Fibroblast of upper back skin (primary cell): ENCODE data around the gene ARL4C.

Source experiments
- DNase-seq: peaks from one replicate; pipeline ENCODE4 v3.0.0-alpha.2; 2013

ARL4C gene, protein sequence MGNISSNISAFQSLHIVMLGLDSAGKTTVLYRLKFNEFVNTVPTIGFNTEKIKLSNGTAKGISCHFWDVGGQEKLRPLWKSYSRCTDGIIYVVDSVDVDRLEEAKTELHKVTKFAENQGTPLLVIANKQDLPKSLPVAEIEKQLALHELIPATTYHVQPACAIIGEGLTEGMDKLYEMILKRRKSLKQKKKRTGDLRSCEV

DNA sequence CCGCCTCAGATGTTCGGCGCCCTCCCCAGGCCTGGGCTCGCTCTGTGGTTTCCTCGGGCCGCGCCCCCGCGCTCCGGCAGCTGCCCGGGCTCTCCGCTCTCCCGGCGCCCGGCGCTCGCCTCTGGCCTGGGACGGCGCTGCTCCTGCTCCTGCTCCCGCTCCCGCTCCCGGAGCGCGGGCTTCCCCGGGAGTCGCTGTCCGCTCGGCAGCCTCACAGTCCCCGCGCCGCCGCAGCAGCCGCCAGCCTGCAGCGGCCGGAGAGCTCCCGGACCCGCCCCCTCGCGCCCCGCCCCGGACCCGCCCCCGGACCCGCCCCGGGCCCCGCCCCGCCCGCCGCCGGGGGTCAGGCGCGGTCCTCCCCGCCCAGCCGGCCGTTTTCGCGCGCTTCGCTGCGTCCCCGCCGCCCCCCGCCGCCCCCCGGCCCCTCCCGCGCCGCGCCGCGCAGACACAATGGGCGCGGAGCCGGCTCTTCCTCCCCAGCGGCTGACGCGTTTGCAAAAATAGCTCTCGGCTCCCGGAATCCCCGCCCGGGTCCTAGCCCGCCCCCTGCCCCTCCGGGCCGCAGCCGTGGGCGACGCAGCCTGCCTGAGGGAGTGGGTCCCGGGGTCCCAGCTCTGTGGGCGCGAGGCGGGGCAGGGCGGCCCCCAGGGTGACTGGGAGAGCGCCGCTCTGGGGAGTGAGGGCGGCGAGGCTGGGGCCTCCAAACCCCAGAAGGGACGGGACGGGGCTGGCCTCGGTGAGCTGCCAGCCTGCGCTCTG lies at the start of gene ARL4C:
ARL4C (minus strand) TSS at position 247 of the 759 bp plus-strand sequence. CDS start 495 bp downstream, outside the sequence.
- DNase-seq = peak; percentile 70

DNA sequence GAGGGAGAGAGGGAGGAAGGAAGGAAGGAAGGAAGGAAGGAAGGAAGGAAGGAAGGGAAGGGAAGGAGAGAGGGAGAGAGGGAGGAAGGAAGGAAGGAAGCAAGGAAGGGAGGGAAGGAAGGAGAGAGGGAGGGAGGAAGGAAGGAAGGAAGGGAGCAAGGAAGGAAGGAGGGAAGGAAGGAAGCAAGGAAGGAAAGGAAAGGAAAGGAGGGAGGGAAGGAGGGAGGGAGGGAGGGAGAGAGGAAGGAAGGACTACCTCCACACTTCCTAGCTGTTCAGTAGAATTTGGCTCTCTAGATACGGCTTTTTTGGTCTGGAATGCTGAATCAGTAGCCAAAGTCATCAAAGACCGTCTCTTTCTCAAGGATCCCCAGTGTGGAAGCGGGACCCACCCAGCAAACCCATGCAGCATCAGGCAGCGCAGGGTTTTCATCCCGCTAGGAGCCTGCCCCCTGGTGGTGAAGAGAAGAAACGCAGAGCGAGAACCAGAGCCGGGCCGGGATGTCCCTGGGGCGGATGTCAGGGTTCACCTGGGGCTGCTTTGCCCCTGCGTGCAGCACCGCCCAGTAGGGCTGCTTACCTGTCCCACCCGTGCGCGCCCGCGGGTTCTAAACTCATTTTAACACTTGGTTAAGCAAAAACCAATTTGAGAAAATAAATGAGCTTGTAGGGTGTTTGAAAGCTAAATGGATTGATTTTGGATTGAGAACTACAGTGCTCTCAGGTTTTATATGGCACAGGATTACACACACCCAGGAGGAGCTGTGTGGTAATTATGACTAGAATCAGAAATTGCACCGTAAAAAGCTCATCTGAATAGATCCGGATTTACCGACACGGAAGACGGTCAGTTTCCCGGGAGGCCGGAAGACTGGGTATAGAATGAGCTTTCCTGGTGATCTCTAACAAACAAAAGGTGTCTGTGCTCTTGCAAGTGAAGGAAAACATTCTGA lies 48.1 kb upstream of the ARL4C start:
- peak; percentile 72 for DNase-seq

DNA sequence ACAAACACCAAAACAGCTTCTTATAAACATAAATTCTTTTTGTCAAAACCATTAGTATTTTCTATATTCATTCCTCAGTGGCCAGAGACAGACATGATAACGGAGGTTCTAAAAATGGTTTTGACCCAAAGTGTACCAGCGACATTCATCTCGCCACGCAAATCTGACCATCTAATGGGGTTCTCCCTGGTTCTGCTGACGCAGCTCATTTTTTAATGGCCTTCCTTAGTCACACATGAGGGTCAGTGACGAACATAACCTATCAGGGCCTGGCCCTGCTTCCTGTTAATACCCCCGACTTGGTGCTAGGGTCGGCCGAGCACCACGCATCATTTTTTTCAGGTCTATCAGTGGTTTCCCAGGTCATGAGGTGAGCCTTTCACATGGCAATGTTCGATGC lies 45.9 kb upstream of the ARL4C start:
- DNase-seq = no peak

DNA sequence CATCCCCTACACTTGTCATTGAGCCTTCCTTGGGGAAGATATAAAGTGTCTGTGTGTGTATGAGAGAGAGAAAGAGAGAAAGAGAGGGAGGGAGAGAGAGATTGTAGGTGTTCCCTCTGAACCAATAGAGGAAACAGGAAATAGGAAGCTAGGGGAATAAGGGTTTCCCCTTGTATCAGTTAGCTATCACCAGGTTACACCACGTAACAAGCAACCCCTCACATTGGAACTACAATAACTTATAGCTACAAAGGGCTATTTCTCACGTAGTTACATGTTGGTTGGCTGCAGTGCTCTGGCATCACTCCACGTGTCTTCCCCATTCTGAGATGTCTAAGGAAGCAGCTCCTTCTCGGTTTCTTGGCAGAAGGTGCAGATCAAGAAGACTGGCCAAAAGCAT lies 41.0 kb upstream of the ARL4C start:
- no peak for DNase-seq

DNA sequence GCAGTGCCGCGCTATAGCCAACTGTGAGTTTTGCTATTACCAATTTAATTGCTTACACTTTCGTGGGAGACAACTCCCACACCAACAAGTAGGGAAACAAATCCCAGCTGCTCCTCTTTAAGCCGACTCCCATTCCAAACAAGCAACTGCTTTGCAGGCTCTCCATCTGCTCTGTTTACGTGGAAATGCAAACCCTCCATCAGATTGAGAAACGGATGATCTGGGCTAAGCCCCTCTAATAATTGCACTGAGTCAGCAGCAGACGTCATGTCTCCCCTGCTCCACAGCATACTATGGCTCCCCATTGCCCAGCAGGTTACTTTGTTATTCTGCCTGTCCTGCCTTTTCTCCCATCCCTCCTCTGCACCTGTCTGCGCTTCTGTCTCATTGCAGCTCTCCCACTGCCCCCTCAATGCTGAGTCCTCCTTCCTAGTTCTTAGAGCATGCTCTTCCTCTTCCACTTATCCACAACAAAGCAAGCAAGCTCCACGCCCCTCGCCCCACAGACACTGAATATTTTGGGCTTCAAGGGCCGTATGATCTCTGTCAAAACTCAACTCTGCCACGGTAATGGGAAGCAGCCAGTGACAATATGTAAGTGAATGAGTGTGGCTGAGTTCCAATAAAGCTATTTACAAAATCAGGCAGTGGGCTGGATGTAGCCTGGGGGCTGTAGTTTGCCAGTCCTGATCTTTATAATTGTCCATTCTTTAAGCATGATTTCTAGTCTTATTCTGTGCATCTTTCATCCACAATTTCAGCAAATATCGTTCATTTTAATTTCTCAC lies 39.5 kb upstream of the ARL4C start:
- no peak for DNase-seq

DNA sequence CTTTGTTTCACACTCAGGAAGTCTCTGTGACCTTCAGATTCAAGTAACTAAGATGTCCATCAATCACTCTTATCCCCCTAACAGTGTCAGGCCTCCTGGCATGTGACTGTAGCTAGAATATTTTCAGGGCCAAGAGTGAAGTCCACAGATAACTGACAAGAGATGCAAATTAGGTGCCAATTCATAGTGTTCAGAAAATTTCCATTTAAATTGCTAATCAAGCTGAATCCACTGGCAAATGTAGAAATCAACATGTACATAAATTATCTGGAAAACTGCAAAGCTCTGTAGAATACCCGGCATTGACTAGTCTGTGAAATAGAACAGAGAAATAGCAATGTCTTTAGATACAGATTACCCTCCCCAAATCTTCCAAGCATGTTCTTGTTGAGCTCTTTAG lies 38.6 kb upstream of the ARL4C start:
- DNase-seq = no peak

DNA sequence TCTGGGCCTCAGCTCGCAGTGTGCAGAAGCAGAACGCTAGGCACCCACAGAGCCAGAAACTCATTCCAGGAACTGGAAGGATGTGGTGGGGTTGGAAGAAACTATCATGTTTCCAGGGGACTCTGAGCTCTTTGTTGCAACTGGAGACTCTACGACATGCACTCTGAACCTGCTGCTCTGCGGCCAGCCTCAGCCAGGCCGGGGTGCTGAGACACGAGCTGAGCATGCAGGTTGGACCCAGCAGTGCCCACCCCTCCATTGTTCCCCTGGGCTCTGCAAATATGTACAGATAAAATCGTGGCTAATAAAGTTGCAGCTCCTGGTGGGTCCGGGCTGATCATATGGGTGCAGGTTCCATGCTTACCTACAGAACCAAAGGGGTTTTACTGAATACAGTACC lies 37.6 kb upstream of the ARL4C start:
- DNase-seq = no peak

DNA sequence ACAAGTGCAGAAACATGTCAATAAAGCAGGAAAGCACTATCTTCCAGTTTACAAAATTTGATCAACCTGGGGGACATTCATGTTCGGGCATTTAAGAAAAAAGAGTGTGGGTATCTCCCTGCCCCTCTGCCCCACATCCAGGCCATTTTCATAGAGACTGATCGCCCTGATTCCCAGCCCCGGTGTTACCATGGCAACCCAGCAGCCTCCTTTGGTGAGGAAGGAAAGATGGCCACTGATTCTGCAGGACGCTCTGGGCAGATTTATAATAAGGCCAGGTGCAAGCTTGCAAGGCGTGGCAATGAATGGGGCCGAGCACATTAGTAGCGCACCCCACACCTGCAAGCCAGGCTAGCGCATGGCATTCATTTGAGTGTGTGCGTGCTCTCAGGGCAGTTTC lies 36.7 kb upstream of the ARL4C start:
- DNase-seq = no peak

DNA sequence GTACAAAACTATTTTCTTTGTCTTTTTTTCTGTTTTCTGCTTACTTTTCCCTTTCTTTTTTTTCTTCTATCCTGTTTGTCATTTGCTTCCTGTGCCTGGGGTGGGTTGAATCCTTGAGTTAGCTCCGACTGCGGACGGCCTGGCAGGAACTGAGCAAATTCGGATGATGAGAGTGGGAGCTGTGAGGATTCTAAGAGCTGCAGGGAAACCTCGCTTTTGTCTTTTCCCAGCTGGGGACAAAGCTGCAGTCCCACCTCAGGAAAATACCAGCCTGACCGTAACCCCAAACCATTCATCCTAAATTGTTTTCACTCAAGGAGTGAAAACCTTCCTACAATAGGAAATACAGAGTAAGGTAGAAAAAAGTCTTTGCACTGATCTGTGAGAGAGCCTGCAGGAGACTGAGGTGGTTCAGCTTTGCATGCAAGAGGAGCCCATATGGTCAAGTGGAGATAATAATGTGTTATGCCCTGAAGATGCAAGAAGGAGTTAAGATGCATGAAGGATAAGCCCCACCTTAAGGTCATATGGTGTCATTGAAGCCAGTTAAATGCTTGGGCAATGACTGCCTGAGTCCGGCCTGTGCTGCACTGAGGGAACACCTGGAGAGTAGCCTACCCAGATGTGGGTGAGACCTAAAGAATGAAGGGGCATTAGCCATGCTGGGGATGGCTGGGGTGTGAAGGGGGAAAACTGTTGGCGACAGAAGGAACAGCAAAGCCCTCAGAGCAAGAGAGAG lies 31.7 kb upstream of the ARL4C start:
- DNase-seq = no peak

DNA sequence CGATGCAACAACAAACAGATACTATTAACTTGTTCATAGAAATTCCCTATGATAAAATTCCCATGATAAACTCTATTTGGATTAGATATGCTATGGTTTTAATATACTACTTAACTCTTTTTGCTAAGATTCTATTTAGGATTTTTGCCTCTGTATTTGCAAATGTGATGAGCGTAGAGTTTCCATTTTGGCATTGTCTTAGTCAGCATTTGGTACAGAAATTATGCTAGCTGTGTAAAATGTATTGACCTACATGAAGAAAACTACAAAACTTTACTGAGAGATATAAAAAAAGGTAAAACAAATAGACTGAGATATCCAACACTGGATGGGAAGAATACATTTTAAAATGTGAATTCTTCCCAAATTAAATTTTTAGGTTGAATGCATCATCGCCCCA lies 29.8 kb upstream of the ARL4C start:
- DNase-seq = no peak

DNA sequence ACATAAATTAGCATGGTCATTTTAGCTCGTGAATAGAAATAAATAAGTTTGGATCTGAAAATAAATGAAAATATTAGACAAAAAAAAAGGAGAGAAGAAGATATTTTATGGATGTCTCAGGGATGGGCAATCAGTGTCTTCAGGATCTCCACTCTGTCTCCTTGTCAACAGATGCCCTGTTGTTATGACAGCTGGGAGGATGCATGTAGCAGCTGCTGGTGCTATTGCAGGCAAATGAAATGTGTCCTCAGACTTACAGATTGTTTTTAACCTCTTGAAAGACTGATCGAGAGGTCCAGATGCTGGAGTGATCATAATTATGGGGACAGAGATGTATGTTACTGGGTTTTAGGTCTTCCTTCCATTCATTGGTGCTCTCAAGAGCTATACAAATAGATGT lies 24.7 kb upstream of the ARL4C start:
- DNase-seq = no peak

DNA sequence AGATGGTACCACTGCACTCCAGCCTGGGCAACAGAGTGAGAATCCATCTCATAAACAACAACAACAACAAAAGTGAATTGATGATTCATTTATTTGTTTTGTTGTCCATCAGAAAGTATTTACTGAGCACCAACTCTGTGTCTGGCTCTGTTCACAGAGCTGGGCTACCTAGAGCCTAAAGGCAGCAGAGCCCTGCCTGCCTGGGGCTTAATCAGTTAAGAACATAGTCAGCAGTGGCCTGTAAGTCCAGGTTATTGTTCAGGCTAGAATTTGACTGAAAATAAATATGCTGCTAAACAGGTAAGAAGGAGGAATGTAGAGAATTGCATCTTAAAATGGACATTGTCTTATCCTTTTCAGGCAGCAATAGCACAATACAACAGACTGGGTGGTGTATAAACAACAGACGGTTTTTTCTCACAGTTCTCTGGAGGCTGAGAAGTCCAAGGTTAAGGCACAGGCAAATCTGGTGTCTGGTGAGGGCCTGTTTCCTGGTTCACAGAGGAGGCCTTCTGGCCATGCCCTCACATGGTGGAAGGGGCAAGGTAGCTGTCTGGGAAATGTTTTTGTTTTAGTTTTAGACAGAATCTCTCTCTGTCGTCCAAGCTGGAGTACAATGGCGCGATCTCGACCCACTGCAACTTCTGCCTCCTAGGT lies 22.2 kb upstream of the ARL4C start:
- no peak for DNase-seq

DNA sequence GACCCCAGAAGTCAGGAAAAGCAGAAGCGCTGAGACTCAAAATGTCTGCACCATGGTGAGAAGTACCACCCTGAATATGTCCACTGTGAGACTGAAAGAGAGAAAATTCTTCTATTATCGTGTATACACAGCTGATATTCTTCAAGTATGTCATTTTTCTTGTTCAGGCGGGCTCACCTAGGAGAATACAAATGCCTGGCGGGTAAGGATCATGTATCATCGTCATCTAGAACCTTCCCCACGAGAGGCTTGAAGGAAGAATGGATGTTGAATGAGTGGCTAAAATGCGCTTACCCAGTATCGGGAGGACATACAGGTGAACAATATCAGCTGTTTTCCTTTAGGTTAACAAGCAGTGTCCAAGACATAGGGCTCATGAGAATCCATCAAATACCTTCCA lies 21.1 kb upstream of the ARL4C start:
- DNase-seq = no peak

DNA sequence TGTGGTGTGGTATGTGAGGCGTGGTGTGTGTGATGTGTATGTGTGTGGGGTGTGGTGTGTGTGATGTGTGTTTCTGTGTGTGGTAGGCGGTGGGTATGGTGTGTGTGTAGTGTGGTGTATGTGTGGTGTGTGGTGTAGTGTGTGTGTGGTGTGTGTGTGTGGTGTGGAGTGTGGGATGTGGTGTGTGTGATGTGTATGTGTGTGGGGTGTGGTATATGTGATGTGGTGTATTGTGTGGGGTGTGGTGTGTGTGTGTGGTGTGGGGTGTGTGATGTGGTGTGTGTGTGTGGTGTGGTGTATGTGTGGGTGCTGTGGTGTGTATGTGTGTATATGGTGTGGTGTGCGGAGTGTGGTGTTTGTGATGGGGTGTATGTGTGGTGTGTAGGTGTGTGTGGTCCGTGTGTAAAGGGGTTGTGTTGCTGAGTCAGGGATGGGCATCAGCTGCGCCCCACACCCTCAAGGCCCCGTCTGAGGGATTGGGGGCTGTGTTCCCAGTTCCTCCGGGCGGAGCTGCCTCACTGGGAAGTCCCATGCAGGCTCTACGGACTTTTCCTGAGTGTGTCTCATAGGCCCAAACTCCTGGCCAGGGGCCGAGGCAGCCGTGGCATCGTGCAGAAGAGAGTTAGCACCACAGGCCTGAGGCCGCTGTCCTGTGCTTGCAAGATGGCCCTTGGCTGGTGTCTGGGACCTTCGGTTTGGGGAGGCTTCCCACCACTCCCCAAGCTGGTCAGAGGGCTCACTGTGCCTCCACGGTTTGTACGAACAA lies 18.2 kb upstream of the ARL4C start:
- no peak for DNase-seq

DNA sequence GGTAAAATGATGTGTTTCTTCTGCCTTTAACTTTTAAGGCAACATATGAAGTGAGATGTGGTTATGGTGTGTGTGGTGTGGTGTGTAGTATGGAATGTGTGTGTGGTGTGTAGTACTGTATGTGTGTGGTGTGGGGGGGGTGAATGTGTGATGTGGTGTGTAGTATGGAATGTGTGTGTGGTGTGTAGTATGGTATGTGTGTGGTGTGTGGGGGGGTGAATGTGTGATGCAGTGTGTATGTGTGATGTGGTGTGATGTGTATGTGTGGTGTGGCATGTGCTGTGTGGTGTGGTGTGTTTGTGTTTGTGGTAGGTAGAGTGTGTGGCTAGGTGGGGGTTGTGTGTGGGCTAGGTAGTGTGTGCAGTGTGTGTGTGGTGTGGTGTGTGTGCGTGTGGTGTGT lies 17.2 kb upstream of the ARL4C start:
- DNase-seq = peak; percentile 20

DNA sequence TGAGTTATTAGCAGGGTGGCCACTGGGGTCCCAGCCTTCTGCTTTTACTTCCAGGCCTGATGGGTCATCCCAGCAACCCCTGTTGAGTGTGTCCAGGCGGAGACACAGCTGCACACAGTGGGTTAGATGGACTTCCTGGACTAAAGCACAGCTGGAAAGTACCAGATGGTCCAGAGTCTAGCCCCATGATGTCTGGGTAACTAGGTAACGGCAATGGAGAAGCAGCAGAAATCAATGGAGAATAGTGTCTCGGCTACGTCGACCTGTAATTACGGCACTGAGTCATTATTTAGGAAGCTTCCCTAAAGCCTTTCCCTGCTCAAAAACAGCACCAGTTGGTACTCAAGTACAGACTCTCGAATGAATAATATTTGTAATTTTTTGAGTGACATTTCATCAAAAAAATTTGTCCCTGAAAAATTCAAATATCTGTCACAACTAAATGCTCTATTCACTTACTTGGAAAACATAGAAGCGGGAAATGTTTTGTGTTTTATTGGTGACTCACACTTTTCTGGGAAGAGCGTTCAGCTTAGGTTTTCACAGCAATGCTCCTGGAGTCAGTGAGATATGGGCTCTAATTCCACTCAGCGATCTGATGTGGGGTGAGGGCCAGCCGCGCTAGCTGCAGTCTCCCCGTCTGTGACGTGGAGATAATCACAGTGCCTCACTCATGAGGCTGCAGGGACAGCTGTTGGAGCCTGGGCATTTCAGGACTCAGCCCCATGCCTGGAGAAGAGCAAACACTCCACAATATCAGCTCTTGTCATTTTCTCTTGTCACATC lies 16.2 kb upstream of the ARL4C start:
- DNase-seq = peak; percentile 36

DNA sequence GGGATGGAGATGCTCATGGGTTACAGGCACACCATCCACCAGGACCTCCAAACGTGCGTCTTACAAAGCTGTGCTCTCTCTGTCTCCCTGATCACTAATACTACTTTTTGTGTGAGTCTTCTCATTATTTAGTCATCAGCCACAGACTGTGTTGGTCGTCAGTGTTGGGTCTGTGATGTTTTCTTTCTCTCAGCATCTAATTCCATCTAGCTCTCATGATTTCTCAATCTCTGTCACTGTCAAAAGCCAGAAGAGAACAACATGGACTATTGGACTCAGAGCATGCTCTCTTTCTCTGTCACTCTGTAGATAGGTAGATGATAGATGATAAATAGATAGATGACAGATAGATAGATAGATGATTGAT lies 6.0 kb upstream of the ARL4C start:
- DNase-seq = no peak

DNA sequence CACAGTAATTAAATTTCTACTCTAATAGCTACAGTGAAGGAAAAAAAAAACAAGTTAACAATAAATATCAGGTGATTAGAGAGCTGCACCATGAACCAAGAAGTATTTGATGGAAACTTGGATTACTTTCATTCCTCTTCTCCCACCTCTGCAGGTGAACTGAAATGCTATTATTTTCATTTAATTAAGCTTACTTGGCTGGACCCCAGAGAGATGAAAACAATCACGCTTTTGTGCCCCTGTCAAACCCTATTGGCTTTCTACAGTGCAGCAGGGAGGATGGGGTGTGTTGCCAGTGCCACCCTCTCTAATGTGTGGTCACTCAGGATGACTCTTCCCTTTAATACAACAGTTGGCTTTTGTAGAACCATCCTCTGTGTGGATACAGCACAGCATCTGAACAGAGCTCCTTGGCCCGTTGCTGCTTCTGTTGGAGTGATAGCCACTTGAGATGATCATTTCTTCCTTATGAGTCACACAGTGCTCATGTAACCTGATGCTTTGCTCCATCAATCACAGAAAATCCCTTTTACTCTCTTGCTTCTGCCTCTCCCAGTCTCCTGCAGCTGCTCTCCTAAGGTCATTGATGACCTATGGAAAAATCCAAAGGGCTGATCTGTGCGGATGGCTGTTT lies 5.5 kb upstream of the ARL4C start:
- DNase-seq = peak; percentile 89

DNA sequence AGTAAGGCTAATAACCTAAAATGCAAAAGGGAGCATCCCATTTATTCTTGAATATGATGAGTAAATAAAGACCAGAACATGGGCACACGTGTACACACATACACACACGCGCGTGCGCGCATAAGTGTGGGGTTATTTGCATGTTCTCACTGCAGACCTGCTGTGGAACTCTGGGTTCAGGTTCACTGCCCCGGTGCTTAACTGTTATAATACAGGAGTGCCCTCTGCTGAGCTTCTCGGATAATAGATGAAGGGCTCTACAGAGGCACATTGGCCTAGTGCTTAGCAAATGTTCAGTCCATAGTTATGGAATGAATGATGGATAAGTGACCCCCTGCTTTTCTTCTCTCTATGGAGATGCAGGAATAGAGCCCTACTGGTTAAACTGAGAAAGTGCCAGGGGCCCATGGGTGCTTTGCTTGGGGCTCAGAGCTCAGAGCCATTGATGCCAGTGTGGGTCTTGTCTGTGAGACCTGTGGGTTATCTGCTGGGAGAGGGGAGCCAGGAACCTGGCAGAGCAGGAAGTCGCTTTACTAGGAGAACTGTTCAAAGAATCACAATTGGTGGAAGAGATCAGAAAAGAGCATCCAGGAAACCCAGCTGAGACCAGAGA lies 3.6 kb upstream of the ARL4C start:
- peak; percentile 73 for DNase-seq
